OCI-LY1 (cell line): ENCODE measurements around the gene FGD4.

ENCODE experiments used
- H2AFZ ChIP-seq: fragments of 200-600 bp; sonication (generic), shearing (Covaris generic); 2 replicates; pipeline ENCODE4 v1.6.0; 2014; ENCODE audit warnings: antibody characterized with exemption, mild to moderate bottlenecking, low read length
- H3F3A ChIP-seq: fragments of 200-600 bp; sonication (generic), shearing (Covaris generic); 2 replicates; pipeline ENCODE4 v1.6.0; 2014; ENCODE audit warnings: mild to moderate bottlenecking, antibody characterized with exemption, low read length, moderate library complexity; ENCODE audit not compliant: insufficient read depth
- H3K27ac ChIP-seq: fragments of 200-600 bp; sonication (generic); 2 replicates; pipeline ENCODE4 v1.5.1; 2014; ENCODE audit warnings: low read length, mixed run types, mild to moderate bottlenecking, low read depth; ENCODE audit not compliant: poor library complexity, severe bottlenecking
- H3K27me3 ChIP-seq: fragments of 200-600 bp; sonication (generic); 2 replicates; pipeline ENCODE4 v1.6.0; 2014; ENCODE audit warnings: antibody characterized with exemption, mild to moderate bottlenecking, low read length, moderate library complexity; ENCODE audit not compliant: insufficient read depth
- H3K36me3 ChIP-seq: fragments of 200-600 bp; sonication (generic); 2 replicates; pipeline ENCODE4 v1.6.1; 2014; ENCODE audit warnings: mild to moderate bottlenecking, antibody characterized with exemption, low read length, moderate library complexity, mixed read lengths; ENCODE audit not compliant: insufficient read depth
- H3K4me1 ChIP-seq: fragments of 200-600 bp; sonication (generic); 2 replicates; pipeline ENCODE4 v1.5.1; 2014; ENCODE audit warnings: mild to moderate bottlenecking, low read length, moderate library complexity; ENCODE audit not compliant: insufficient read depth, severe bottlenecking
- H3K4me2 ChIP-seq: fragments of 200-600 bp; sonication (generic), shearing (Covaris generic); 2 replicates; pipeline ENCODE4 v1.6.1; 2014; ENCODE audit warnings: low read length
- H3K4me3 ChIP-seq: fragments of 200-600 bp; sonication (generic); 2 replicates; pipeline ENCODE4 v1.5.1; 2014; ENCODE audit warnings: low read length, low read depth, mild to moderate bottlenecking, mixed read lengths; ENCODE audit not compliant: poor library complexity, severe bottlenecking
- H3K79me2 ChIP-seq: fragments of 200-600 bp; shearing (Covaris generic); 2 replicates; pipeline ENCODE4 v1.6.1; 2016; ENCODE audit warnings: mixed run types, low read length, mixed read lengths; ENCODE audit not compliant: insufficient read depth
- H3K9ac ChIP-seq: fragments of 200-600 bp; sonication (generic), shearing (Covaris generic); 2 replicates; pipeline ENCODE4 v1.6.1; 2014; ENCODE audit warnings: mild to moderate bottlenecking, low read length, mixed read lengths
- H3K9me2 ChIP-seq: fragments of 200-600 bp; sonication (generic), shearing (Covaris generic); 2 replicates; pipeline ENCODE4 v1.6.1; 2014; ENCODE audit warnings: low read depth, mild to moderate bottlenecking, low read length, mixed read lengths
- H3K9me3 ChIP-seq: fragments of 200-600 bp; shearing (Covaris generic); 2 replicates; pipeline ENCODE4 v1.6.1; 2014; ENCODE audit warnings: low read length, mixed read lengths
- H4K20me1 ChIP-seq: fragments of 200-600 bp; sonication (generic), shearing (Covaris generic); 2 replicates; pipeline ENCODE4 v1.6.0; 2016; ENCODE audit warnings: mild to moderate bottlenecking, low read length; ENCODE audit not compliant: insufficient read depth
- EZH2 ChIP-seq: fragments of 200-600 bp; sonication (generic), shearing (Covaris generic); IDR thresholded peaks from 2 replicates; pipeline ENCODE4 v1.8.0; 2017; ENCODE audit warnings: borderline replicate concordance, mixed run types, mild to moderate bottlenecking, antibody characterized with exemption, low read length, moderate library complexity, mixed read lengths
- TF ChIP-seq, protein P1 (sequence below): fragments of 200-600 bp; sonication (generic), shearing (Covaris generic); IDR thresholded peaks from 2 replicates; pipeline ENCODE4 v1.5.1; 2017; ENCODE audit warnings: mild to moderate bottlenecking, antibody characterized with exemption, low read length, moderate library complexity, mixed read lengths

The FGD4 gene

DNA sequence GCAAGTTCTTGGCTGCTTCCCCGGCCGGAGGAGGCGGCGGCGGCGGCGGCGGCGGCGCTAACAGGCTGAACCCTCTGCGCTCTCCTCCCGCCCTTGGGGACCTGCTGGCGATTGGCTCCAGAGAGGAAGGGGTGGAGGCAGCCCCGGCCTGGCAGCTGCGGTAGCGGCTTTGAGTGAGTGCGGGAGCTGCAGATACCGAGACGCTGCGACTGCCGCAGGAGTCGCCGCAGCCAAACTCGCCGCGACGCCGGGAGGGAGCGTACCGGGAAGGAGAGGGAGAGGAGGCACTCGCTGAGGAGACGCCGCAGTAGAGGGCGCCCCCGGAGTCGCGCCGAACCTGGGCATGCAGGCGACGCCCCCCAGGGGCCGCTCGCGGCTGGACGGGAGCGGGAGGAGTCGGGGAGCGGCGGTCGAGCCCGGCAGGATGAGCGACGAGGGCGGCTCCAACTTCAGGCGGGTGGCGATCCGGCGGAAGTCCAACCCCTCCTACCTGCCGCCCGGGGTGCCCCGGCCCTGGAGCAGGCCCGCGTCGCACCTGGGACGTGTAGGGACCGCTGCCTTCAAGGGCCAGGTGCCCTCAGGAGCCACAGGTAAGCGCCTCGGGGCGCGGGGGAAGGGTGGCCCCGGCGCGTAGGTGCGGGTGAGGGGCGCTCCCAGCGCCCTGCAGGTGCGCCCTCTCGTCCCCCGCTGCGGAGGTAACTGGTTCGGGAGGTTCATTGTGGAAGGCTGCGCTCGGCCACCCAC lies at the start of gene FGD4:
Gene FGD4, plus strand, starts transcription at position 189 of the 744 bp plus-strand sequence.
- Histone ChIP-seq H3K4me2 (peak within 1 kb of the TSS; percentile 62), H3K79me2 (no peaks in the 10 kb centered on the region), H3K9ac (peak within 1 kb of the TSS; percentile 45), H4K20me1 (no peaks in the 10 kb centered on the region), H3K27ac (no peak within 1 kb of the TSS), H2AFZ (no peak within 1 kb of the TSS), H3K4me3 (peak within 1 kb of the TSS; percentile 61), H3K27me3 (no peaks in the 10 kb centered on the region), H3K9me3 (no peaks in the 10 kb centered on the region), H3K36me3 (no peaks in the 10 kb centered on the region), H3K9me2 (no peaks in the 10 kb centered on the region), H3K4me1 (peaks cover 21% of the 10 kb centered on the region), H3F3A (no peaks in the 10 kb centered on the region; the same call in 1 of the 2 replicates)
- TF ChIP-seq, protein P1, sequence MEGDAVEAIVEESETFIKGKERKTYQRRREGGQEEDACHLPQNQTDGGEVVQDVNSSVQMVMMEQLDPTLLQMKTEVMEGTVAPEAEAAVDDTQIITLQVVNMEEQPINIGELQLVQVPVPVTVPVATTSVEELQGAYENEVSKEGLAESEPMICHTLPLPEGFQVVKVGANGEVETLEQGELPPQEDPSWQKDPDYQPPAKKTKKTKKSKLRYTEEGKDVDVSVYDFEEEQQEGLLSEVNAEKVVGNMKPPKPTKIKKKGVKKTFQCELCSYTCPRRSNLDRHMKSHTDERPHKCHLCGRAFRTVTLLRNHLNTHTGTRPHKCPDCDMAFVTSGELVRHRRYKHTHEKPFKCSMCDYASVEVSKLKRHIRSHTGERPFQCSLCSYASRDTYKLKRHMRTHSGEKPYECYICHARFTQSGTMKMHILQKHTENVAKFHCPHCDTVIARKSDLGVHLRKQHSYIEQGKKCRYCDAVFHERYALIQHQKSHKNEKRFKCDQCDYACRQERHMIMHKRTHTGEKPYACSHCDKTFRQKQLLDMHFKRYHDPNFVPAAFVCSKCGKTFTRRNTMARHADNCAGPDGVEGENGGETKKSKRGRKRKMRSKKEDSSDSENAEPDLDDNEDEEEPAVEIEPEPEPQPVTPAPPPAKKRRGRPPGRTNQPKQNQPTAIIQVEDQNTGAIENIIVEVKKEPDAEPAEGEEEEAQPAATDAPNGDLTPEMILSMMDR = peak; percentile 59
- no peak for TF ChIP-seq EZH2

DNA sequence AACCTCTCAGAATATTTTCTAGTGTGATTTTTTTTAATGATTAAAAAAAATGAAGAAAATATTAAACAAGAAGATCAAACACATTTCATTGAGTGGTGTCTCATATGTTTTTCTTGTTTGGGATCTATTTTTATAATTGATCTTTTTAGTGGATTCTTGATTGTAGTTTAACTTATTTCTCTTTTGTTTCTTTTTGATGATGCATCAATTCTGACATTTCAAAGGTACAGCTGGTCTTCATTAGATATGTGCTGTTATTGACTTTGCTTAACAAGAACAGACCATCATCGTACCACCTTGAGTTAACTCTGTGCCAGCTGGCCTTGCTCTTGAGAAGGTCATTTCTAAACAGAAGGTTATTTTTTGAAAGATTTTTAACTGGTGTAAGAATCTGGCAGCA lies 45.8 kb upstream of the FGD4 start:
- H3K4me3 ChIP-seq = no peak overlapping the region
- H3K27me3 ChIP-seq = no peaks in the 10 kb centered on the region
- H3K79me2 ChIP-seq = no peaks in the 10 kb centered on the region
- H4K20me1 ChIP-seq = no peaks in the 10 kb centered on the region
- TF ChIP-seq, protein P1 = no peak
- TF ChIP-seq EZH2 = no peak
- no peaks in the 10 kb centered on the region for H3F3A ChIP-seq
- H3K9me3 ChIP-seq = no peaks in the 10 kb centered on the region
- no peak overlapping the region for H2AFZ ChIP-seq
- H3K9me2 ChIP-seq = no peaks in the 10 kb centered on the region
- no peak overlapping the region for H3K27ac ChIP-seq
- H3K4me2 ChIP-seq = no peak overlapping the region
- peaks cover 3% of the 10 kb centered on the region; the same call in 1 of the 2 replicates for H3K36me3 ChIP-seq
- no peak overlapping the region for H3K9ac ChIP-seq
- no peaks in the 10 kb centered on the region for H3K4me1 ChIP-seq

DNA sequence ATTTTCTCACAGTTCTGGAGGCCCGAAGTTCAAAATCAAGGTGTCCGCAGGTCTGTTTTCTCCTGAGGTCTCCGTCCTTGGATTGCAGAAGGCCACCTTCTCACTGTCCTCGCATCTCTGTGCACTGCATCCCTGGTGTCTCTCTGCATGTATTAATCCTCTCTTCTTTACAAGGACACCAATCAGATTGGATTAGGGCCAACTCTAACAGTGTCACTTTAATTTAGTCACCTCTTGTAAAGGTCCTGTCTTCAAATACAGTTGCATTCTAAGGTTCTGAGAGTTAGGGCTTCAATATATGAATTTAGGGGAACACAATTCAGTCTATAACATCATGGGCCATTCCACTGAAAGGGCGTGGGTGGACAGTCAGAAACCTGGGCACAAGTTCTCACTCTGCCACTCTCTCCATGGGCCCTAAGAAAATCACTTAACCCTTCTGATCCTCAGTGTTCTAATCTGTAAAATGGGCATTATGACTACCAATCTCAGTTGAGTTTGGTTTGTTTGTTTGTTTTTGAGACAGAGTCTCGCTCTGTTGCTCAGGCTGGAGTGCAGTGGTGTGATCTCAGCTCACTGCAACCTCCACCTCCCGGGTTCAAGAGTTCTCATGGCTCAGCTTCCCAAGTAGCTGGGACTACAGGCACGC lies 41.6 kb upstream of the FGD4 start:
- no peaks in the 10 kb centered on the region for H3K79me2 ChIP-seq
- TF ChIP-seq EZH2 = no peak
- TF ChIP-seq, protein P1 = no peak
- no peaks in the 10 kb centered on the region for H3K27me3 ChIP-seq
- H3K9ac ChIP-seq = no peak overlapping the region
- no peaks in the 10 kb centered on the region for H3K4me1 ChIP-seq
- no peak overlapping the region for H2AFZ ChIP-seq
- H3K9me3 ChIP-seq = no peaks in the 10 kb centered on the region
- H3K4me3 ChIP-seq = no peak overlapping the region
- no peak overlapping the region for H3K4me2 ChIP-seq
- H3K9me2 ChIP-seq = no peaks in the 10 kb centered on the region
- H3K27ac ChIP-seq = no peak overlapping the region
- no peaks in the 10 kb centered on the region for H4K20me1 ChIP-seq
- peaks cover 3% of the 10 kb centered on the region; the same call in 1 of the 2 replicates for H3K36me3 ChIP-seq
- no peaks in the 10 kb centered on the region for H3F3A ChIP-seq
